OCI-LY1 (cell line): ENCODE measurements around the gene DLX6.

ENCODE experiments used
- CTCF ChIP-seq: fragments of 200-600 bp; sonication (generic), shearing (Covaris generic); IDR thresholded peaks from 2 replicates; pipeline ENCODE4 v1.5.1; 2017; ENCODE audit warnings: mild to moderate bottlenecking, antibody characterized with exemption, low read length, moderate library complexity, mixed read lengths
- EZH2 ChIP-seq: fragments of 200-600 bp; sonication (generic), shearing (Covaris generic); IDR thresholded peaks from 2 replicates; pipeline ENCODE4 v1.8.0; 2017; ENCODE audit warnings: borderline replicate concordance, mixed run types, mild to moderate bottlenecking, antibody characterized with exemption, low read length, moderate library complexity, mixed read lengths

GRCh38 chr7:96973986-96974385 is 31.4 kb upstream of the DLX6 start:
- no peak for TF ChIP-seq CTCF
- TF ChIP-seq EZH2, result no peak
